BE2C (cell line): ENCODE results near the gene ARHGAP8.

Experiments used
- DNase-seq: peaks from one replicate; pipeline ENCODE4 v3.0.0-alpha.2; 2020
- H3K27me3 ChIP-seq: fragments of 250-450 bp; sonication (Bioruptor Pico); 2 replicates; pipeline ENCODE4 v1.5.1; 2020; ENCODE audit warnings: mild to moderate bottlenecking
- H3K36me3 ChIP-seq: fragments of 250-450 bp; sonication (Bioruptor Pico); 2 replicates; pipeline ENCODE4 v1.5.1; 2020; ENCODE audit warnings: mild to moderate bottlenecking
- H3K4me1 ChIP-seq: fragments of 250-450 bp; sonication (Bioruptor Pico); 2 replicates; pipeline ENCODE4 v1.5.1; 2020
- H3K4me3 ChIP-seq: 2 replicates; pipeline ENCODE4 v1.5.1; 2011; ENCODE audit warnings: low read depth, low read length
- H3K9me3 ChIP-seq: fragments of 250-450 bp; sonication (Bioruptor Pico); 2 replicates; pipeline ENCODE4 v1.5.1; 2020
- TF ChIP-seq, protein P1 (sequence below): IDR thresholded peaks from 2 replicates; pipeline ENCODE4 v1.5.1; 2012; ENCODE audit warnings: mild to moderate bottlenecking, low read depth, low read length

Gene ARHGAP8

DNA sequence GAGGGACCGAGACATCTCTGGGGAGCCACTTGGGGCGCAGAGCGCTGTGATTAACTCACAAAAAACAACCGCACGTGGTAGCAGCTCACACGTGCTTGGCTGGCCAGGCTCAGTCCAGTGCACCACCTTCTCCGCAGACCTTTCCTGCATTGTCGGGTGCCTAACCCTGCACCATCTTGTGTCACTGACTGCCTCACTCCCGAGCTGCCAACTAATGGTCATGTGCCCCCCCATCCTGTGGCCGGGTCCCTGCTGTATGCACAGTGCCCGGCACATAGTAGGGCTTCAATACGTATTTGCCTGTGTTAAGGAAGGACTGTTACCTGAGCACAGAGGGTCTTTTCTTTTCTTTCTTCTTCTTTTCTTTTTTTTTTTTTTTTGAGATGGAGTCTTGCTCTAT, 71.9 kb downstream of the ARHGAP8 start:
- H3K9me3 ChIP-seq = no peaks in the 10 kb centered on the region

DNA sequence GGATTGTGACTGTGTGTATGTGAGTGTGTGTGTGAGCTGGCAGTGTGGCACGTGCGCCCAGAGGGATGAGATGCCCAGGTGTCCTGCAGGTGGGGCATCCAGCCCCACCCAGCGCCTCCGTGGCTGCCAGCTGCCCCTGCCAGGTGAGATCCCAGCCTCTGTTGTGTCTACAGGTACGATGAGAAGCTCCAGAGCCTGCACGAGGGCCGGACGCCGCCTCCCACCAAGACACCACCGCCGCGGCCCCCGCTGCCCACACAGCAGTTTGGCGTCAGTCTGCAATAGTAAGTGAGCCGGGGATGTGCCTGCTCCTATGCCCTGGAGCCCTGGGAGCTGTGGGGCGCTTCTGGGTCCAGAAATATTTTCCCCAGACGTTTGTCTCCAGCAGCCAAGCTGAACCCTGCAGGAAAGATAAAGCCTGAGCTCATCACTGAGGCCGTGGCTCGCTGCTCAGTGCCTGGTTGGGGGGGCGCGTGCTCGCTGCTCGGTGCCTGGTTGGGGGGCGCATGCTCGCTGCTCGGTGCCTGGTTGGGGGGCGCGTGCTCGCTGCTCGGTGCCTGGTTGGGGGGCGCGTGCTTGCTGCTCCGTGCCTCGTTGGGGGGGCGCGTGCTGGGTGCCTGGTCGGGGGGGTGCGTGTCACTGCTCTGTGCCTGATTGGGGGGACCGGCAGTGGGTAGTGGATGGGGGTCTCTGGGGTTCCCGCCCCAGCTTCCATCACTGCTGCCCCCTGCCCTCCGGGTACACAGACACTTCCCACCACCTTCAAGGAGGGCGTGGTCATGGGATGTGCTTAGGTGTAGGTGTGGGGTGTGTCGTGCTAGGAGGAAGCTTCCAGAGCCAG, 73.2 kb downstream of the ARHGAP8 start:
- Histone ChIP-seq H3K36me3 (no peaks in the 10 kb centered on the region), H3K27me3 (no peaks in the 10 kb centered on the region), H3K4me1 (no peaks in the 10 kb centered on the region), H3K4me3 (no peak overlapping the region), H3K9me3 (no peaks in the 10 kb centered on the region)
- TF ChIP-seq, protein P1, sequence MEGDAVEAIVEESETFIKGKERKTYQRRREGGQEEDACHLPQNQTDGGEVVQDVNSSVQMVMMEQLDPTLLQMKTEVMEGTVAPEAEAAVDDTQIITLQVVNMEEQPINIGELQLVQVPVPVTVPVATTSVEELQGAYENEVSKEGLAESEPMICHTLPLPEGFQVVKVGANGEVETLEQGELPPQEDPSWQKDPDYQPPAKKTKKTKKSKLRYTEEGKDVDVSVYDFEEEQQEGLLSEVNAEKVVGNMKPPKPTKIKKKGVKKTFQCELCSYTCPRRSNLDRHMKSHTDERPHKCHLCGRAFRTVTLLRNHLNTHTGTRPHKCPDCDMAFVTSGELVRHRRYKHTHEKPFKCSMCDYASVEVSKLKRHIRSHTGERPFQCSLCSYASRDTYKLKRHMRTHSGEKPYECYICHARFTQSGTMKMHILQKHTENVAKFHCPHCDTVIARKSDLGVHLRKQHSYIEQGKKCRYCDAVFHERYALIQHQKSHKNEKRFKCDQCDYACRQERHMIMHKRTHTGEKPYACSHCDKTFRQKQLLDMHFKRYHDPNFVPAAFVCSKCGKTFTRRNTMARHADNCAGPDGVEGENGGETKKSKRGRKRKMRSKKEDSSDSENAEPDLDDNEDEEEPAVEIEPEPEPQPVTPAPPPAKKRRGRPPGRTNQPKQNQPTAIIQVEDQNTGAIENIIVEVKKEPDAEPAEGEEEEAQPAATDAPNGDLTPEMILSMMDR = no peak
- DNase-seq = no peak

More for the DNA sequence above, 71.9 kb downstream of the ARHGAP8 start:
- H3K36me3 ChIP-seq = no peaks in the 10 kb centered on the region
- DNase-seq = no peak
- H3K27me3 ChIP-seq = no peaks in the 10 kb centered on the region
- TF ChIP-seq, protein P1 = no peak
- no peak overlapping the region for H3K4me3 ChIP-seq
- no peaks in the 10 kb centered on the region for H3K4me1 ChIP-seq

DNA sequence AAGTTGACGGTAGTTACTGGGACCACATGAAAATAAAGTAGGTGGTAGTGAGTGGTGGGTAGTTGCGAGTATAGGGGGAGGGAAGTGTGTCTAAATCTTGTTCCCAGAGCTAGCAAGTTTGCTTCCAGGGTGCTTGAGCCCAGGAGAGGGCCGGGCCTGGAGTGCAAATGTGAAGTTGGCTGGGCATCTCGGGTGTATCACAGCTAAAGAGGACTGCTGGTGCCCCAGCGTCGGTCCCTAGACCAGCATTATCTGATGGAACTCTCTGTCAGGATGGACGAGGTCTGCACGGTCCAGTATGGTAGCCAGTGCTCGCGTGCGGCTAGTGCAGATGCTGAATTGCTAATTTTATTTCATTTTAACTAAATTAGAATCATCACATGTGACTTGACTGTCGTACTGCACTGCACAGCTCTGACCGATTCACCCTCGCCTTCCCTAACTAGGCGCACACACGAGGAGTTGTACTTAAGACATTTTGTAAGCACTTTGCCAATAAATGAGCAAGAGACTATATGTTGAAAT, 75.4 kb downstream of the ARHGAP8 start:
- Histone ChIP-seq H3K27me3 (no peaks in the 10 kb centered on the region), H3K4me3 (no peak overlapping the region)
- TF ChIP-seq, protein P1 = no peak

DNA sequence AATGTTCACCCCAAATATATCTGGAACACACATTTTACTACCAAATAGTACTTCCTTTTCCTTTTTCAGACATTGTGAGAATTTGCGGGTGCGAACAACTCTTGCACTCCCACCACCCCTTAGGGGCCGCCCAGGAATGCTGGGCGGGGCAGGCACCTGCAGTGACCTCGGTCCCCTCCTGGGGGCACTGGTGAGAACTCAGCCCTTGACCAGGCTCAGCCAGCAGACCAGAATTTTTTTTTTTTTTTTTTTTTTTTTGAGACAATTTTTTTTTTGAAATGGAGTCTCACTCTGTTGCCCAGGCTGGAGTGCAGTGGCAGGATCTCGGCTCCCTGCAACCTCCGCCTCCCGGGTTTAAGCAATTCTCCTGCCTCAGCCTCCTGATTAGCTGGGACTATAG, 75.8 kb downstream of the ARHGAP8 start:
- DNase-seq = peak; percentile 57
- H3K36me3 ChIP-seq = no peaks in the 10 kb centered on the region
- no peaks in the 10 kb centered on the region for H3K4me1 ChIP-seq
- H3K4me3 ChIP-seq = no peak overlapping the region
- no peaks in the 10 kb centered on the region for H3K27me3 ChIP-seq
- TF ChIP-seq, protein P1 = peak; percentile 73
- no peaks in the 10 kb centered on the region for H3K9me3 ChIP-seq

More for the DNA sequence above, 75.4 kb downstream of the ARHGAP8 start:
- Histone ChIP-seq H3K36me3 (no peaks in the 10 kb centered on the region), H3K4me1 (no peaks in the 10 kb centered on the region), H3K9me3 (no peaks in the 10 kb centered on the region)
- DNase-seq = no peak

DNA sequence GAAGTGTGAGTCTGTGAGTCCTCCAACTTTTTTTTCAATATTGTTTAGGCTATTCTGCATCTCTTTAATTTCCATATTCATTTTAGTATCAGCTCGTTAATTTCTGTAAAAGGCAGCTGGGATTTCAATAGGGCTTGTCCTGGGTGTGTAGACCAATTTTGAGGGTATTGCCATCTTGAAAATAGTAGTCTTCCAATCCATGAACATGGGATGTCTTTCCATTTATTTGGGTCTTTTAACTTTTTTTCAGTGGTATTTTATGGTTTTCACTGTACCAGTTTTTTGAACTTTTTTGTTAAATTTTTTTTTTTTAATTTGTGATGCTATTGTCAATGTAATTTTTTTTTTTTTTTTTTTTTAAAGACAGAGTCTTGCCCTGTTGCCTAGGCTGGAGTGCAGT, 79.5 kb downstream of the ARHGAP8 start:
- H3K4me1 ChIP-seq = no peaks in the 10 kb centered on the region
- TF ChIP-seq, protein P1 = no peak
- H3K36me3 ChIP-seq = no peaks in the 10 kb centered on the region
- H3K4me3 ChIP-seq = no peak overlapping the region
- no peak for DNase-seq
- H3K9me3 ChIP-seq = peaks cover 2% of the 10 kb centered on the region; the same call in 1 of the 2 replicates
- H3K27me3 ChIP-seq = no peaks in the 10 kb centered on the region

DNA sequence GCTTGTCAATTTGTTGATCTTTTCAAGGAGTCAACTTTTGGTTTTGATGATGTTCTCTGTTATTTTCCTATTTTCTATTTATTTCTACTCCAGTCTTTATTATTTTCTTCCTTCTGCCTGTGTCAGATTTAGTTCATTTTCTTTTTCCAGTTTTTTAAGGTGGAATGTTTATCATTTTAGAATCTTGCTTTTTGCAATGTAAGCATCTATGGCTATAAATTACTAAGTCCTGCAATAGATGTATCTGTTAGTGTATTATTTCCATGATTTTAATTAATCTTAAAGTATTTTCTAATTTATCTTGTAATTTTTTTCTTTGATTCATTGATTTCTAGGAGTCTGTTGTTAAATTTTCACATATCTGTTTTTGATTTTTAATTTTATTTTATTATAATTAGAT, 81.7 kb downstream of the ARHGAP8 start:
- no peaks in the 10 kb centered on the region for H3K36me3 ChIP-seq
- no peak for DNase-seq
- H3K4me1 ChIP-seq = peaks cover 3% of the 10 kb centered on the region; the same call in 1 of the 2 replicates
- H3K27me3 ChIP-seq = no peaks in the 10 kb centered on the region
- TF ChIP-seq, protein P1 = no peak
- peaks cover 2% of the 10 kb centered on the region; the same call in 1 of the 2 replicates for H3K9me3 ChIP-seq
- H3K4me3 ChIP-seq = no peak overlapping the region
